Measurements from ENCODE around the gene S100A6.
A peak's percentile ranks its signal among the peaks of the same experiment; 100 is the strongest.
"Not testable (repeated sequence)": the region's sequence is repeated elsewhere in the genome, so short reads cannot be mapped to it uniquely, and the experiment has no call there.

The S100A6 gene

DNA sequence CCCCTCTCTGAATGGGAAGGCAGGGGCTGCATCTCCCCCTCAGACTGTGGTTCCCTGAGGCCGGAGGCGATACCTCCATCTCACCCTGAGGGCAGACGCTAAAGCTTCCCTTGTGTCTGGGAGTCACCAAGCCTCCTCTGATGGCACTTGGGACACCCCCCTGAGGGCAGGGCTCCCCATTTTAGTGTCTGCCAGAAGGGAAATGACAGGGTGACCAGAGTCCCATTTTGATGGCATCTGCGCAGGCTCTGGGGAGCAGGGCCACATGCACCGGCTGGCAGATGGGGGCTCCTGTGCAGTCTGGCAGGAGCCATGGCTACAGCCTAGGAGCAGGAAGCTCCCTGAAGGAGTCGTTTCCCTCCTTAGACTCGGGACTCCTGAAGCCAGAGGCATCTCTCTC, 28.2 kb upstream of the S100A6 start:
- Histone ChIP-seq H3K36me3 (ENCODE audit: control insufficient read depth, insufficient read depth, low read length) (no peaks in the 10 kb centered on the region), H3K4me1 (ENCODE audit: control insufficient read depth, insufficient read depth, low read length, poor library complexity, severe bottlenecking) (peaks cover 42% of the 10 kb centered on the region), H3K27ac (ENCODE audit: low read depth, low read length, severe bottlenecking) (no peak overlapping the region), H3K9me3 (ENCODE audit: control insufficient read depth, low read length) (no peaks in the 10 kb centered on the region), H3K4me3 (ENCODE audit: extremely low read depth, insufficient read depth, low read length, poor library complexity, severe bottlenecking) (no peak overlapping the region)
- 88 to 93% methylated on average over 5 to 7 of the region's 7 CpGs for WGBS, 2 experiments (ENCODE audit: insufficient coverage in 2 of 2)

GRCh38 chr1:153563483-153563901, 27.7 kb upstream of the S100A6 start:
- H3K4me3 ChIP-seq (ENCODE audit: extremely low read depth, insufficient read depth, low read length, poor library complexity, severe bottlenecking): no peak overlapping the region
- 83 to 100% methylated on average over 2 to 4 of the region's 6 CpGs for WGBS, 2 experiments (ENCODE audit: insufficient coverage in 2 of 2)
- H3K4me1 ChIP-seq (ENCODE audit: control insufficient read depth, insufficient read depth, low read length, poor library complexity, severe bottlenecking): peaks cover 42% of the 10 kb centered on the region
- no peak overlapping the region for H3K27ac ChIP-seq (ENCODE audit: low read depth, low read length, severe bottlenecking)
- no peaks in the 10 kb centered on the region for H3K9me3 ChIP-seq (ENCODE audit: control insufficient read depth, low read length)
- H3K36me3 ChIP-seq (ENCODE audit: control insufficient read depth, insufficient read depth, low read length): no peaks in the 10 kb centered on the region

GRCh38 chr1:153562021-153562420, 26.2 kb upstream of the S100A6 start:
- WGBS, 2 experiments (ENCODE audit: insufficient coverage in 2 of 2): 100% methylated on average over 1 to 2 of the region's 3 CpGs
- H3K27ac ChIP-seq (ENCODE audit: low read depth, low read length, severe bottlenecking); H3K9me3 ChIP-seq (ENCODE audit: control insufficient read depth, low read length); H3K36me3 ChIP-seq (ENCODE audit: control insufficient read depth, insufficient read depth, low read length); H3K4me3 ChIP-seq (ENCODE audit: extremely low read depth, insufficient read depth, low read length, poor library complexity, severe bottlenecking): not testable (repeated sequence)
- H3K4me1 ChIP-seq (ENCODE audit: control insufficient read depth, insufficient read depth, low read length, poor library complexity, severe bottlenecking): peaks cover 28% of the 10 kb centered on the region

DNA sequence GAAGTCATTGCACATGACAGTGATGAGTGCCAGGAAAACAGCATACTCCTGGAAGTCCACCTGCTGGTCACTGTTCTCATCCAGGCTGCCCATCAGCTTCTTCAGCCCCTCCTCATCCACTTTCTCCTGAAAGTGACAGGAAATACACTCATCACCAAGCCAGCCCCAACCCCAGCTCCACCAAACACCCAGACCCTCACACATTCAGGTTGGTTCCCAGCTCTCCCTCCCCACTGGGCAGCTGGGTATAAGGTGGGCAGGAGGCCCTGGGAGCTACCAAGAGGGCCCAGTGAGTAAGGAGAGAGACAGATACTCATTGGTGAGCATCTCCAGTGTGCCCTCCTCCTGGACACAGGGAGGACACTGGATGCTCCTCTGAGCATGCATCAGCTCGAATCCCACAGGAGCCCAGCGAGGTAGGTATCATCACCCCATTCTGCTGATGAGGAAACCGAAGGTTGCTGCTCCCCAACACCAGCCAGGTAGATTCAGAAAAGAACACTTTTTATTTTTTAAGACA, 25.7 kb upstream of the S100A6 start:
- no peak overlapping the region for H3K27ac ChIP-seq (ENCODE audit: low read depth, low read length, severe bottlenecking)
- WGBS, 2 experiments (ENCODE audit: insufficient coverage in 2 of 2): 98 to 100% methylated on average over 3 of the region's 3 CpGs
- no peak overlapping the region for H3K4me3 ChIP-seq (ENCODE audit: extremely low read depth, insufficient read depth, low read length, poor library complexity, severe bottlenecking)
- peaks cover 24% of the 10 kb centered on the region for H3K4me1 ChIP-seq (ENCODE audit: control insufficient read depth, insufficient read depth, low read length, poor library complexity, severe bottlenecking)
- H3K36me3 ChIP-seq (ENCODE audit: control insufficient read depth, insufficient read depth, low read length): no peaks in the 10 kb centered on the region
- H3K9me3 ChIP-seq (ENCODE audit: control insufficient read depth, low read length): no peaks in the 10 kb centered on the region

DNA sequence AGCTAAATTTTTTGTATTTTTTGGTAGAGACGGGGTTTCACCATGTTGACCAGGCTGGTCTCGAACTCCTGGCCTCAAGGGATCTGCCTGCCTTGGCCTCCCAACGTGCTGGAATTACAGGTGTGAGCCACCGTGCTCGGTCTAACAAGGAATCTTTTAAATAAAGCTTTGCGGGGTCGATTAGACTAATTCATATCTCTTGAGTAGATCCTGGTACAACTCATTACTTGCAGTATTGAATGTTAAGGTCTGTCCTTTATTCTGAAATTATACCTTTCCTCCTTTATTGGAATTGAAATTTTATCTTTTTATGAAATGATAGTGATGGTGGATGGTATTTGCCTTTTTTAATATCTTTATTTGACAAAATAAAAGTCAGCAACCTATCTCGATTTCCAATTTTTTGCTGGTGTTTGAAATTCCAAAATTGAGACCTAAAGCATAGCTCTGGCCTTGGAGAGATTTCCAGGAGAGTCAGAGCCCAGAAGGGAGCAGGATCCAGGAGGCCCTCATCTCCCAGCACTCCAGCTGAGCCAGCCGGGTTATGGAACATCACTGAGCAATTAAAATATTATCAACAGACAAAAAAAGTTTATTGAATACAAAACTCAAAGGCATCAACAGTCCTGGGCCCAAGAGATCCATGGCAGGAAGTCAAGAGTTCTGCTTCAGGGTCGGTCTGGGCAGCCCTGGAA, 25.1 kb upstream of the S100A6 start:
- Histone ChIP-seq H3K36me3 (ENCODE audit: control insufficient read depth, insufficient read depth, low read length) (no peaks in the 10 kb centered on the region), H3K9me3 (ENCODE audit: control insufficient read depth, low read length) (no peaks in the 10 kb centered on the region), H3K4me3 (ENCODE audit: extremely low read depth, insufficient read depth, low read length, poor library complexity, severe bottlenecking) (no peak overlapping the region), H3K27ac (ENCODE audit: low read depth, low read length, severe bottlenecking) (no peak overlapping the region), H3K4me1 (ENCODE audit: control insufficient read depth, insufficient read depth, low read length, poor library complexity, severe bottlenecking) (peaks cover 23% of the 10 kb centered on the region)
- 89 to 97% methylated on average over 6 to 7 of the region's 10 CpGs for WGBS, 2 experiments (ENCODE audit: insufficient coverage in 2 of 2)

DNA sequence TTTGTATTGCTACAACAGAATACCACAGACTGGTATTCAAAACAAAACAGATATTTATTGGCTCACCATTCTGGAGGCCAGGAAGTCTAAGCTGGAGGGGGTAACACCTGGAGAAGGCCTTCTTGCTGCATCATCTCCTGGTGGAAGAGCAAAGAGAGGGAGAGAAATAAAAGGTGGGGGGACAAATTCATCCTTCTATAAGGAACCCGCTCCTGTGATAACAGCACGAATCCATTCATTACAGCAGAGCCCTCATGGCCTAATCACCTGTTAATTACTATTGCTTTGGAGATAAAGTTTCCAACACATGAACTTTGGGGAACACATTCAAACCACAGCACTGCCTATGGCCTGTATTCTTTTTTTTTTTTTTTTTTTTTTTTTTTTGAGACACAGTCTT, 24.4 kb upstream of the S100A6 start:
- no peak overlapping the region for H3K4me3 ChIP-seq (ENCODE audit: extremely low read depth, insufficient read depth, low read length, poor library complexity, severe bottlenecking)
- WGBS, 2 experiments (ENCODE audit: insufficient coverage in 2 of 2): no CpG with 5 or more reads among the region's 2 CpGs
- no peaks in the 10 kb centered on the region for H3K9me3 ChIP-seq (ENCODE audit: control insufficient read depth, low read length)
- peaks cover 16% of the 10 kb centered on the region for H3K4me1 ChIP-seq (ENCODE audit: control insufficient read depth, insufficient read depth, low read length, poor library complexity, severe bottlenecking)
- H3K36me3 ChIP-seq (ENCODE audit: control insufficient read depth, insufficient read depth, low read length): no peaks in the 10 kb centered on the region
- H3K27ac ChIP-seq (ENCODE audit: low read depth, low read length, severe bottlenecking): no peak overlapping the region

DNA sequence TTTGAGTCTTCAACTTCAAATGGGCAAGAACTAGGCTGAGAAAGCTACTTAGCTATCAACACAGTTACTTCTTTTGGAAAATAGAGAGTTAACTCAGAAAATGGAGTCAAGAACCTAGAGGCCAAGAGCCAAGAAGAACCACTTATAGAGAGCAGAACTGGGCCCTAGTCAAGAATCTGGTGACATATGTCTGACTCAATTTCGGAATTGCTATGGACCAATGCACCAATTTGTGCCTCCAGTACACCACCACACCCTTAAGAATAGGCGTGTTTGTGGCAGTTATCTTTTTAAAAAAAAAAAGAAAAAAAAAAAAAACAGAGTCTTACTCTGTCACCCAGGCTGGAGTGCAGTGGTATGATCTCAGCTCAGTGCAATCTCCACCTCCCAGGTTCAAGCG, 22.1 kb upstream of the S100A6 start:
- Histone ChIP-seq H3K4me1 (ENCODE audit: control insufficient read depth, insufficient read depth, low read length, poor library complexity, severe bottlenecking) (peaks cover 17% of the 10 kb centered on the region), H3K9me3 (ENCODE audit: control insufficient read depth, low read length) (no peaks in the 10 kb centered on the region), H3K27ac (ENCODE audit: low read depth, low read length, severe bottlenecking) (no peak overlapping the region), H3K4me3 (ENCODE audit: extremely low read depth, insufficient read depth, low read length, poor library complexity, severe bottlenecking) (no peak overlapping the region), H3K36me3 (ENCODE audit: control insufficient read depth, insufficient read depth, low read length) (no peaks in the 10 kb centered on the region)
- WGBS, 2 experiments (ENCODE audit: insufficient coverage in 2 of 2): 70 to 90% methylated on average over 1 to 2 of the region's 3 CpGs

GRCh38 chr1:153556348-153556747, 20.6 kb upstream of the S100A6 start:
- Histone ChIP-seq H3K9me3 (ENCODE audit: control insufficient read depth, low read length) (no peaks in the 10 kb centered on the region), H3K36me3 (ENCODE audit: control insufficient read depth, insufficient read depth, low read length) (no peaks in the 10 kb centered on the region), H3K4me1 (ENCODE audit: control insufficient read depth, insufficient read depth, low read length, poor library complexity, severe bottlenecking) (peaks cover 16% of the 10 kb centered on the region), H3K27ac (ENCODE audit: low read depth, low read length, severe bottlenecking) (no peak overlapping the region), H3K4me3 (ENCODE audit: extremely low read depth, insufficient read depth, low read length, poor library complexity, severe bottlenecking) (no peak overlapping the region)
- WGBS, 2 experiments (ENCODE audit: insufficient coverage in 2 of 2): 100% methylated on average over 1 of the region's 1 CpG; no CpG with 5 or more reads in 1 of the 2 experiments

- WGBS, 2 experiments (ENCODE audit: insufficient coverage in 2 of 2): 57 to 83% methylated on average over 1 of the region's 2 CpGs
- Histone ChIP-seq H3K27ac (ENCODE audit: low read depth, low read length, severe bottlenecking) (peak overlapping the region; percentile 43), H3K4me3 (ENCODE audit: extremely low read depth, insufficient read depth, low read length, poor library complexity, severe bottlenecking) (no peak overlapping the region), H3K9me3 (ENCODE audit: control insufficient read depth, low read length) (no peaks in the 10 kb centered on the region), H3K36me3 (ENCODE audit: control insufficient read depth, insufficient read depth, low read length) (no peaks in the 10 kb centered on the region), H3K4me1 (ENCODE audit: control insufficient read depth, insufficient read depth, low read length, poor library complexity, severe bottlenecking) (peaks cover 39% of the 10 kb centered on the region)
These were observed 18.2 kb upstream of the S100A6 start for GRCh38 chr1:153553830-153554541.

DNA sequence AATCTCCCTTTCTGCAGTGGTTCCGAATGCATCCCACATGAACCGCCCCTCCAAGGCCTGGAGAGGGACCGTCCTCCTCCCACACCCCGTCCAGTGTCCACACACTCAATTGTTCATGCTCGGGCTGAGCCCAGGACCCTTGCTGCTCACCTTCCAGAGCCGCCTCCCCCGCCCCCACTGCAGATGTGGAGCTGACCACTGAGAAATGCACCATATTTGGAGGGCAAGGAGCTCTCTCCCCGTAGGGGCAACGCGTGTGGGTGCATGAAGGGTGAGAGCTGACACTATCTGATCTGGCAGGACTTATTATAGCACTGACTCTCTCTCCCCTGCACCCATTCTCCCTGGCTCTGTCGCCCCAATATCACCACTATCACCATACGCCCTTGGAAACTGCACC, 17.3 kb upstream of the S100A6 start:
- Histone ChIP-seq H3K9me3 (ENCODE audit: control insufficient read depth, low read length) (no peaks in the 10 kb centered on the region), H3K27ac (ENCODE audit: low read depth, low read length, severe bottlenecking) (no peak overlapping the region), H3K4me3 (ENCODE audit: extremely low read depth, insufficient read depth, low read length, poor library complexity, severe bottlenecking) (no peak overlapping the region), H3K4me1 (ENCODE audit: control insufficient read depth, insufficient read depth, low read length, poor library complexity, severe bottlenecking) (peaks cover 48% of the 10 kb centered on the region), H3K36me3 (ENCODE audit: control insufficient read depth, insufficient read depth, low read length) (no peaks in the 10 kb centered on the region)
- WGBS, 2 experiments (ENCODE audit: insufficient coverage in 2 of 2): 91 to 95% methylated on average over 10 to 12 of the region's 12 CpGs

DNA sequence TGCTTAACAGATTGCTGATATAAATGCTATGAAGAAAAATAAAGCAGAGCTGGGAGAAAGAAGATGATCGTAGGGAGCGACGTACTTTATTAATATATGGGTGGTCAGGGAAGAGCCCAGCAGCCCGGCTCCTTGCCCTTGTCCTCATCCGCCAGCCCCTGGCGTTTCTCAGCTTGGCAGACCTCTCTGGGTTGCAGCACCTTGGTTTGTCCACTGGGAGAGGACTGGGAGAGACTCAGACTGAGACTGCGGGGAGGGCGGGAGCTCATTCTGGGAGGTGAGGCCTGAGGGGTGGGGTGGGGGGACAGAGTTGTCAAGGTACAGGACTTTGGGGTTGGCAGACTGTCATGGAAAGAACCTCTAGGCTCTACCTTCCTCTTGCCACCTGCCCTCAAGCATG, 16.5 kb upstream of the S100A6 start:
- H3K36me3 ChIP-seq (ENCODE audit: control insufficient read depth, insufficient read depth, low read length): no peaks in the 10 kb centered on the region
- peaks cover 52% of the 10 kb centered on the region for H3K4me1 ChIP-seq (ENCODE audit: control insufficient read depth, insufficient read depth, low read length, poor library complexity, severe bottlenecking)
- no peaks in the 10 kb centered on the region for H3K9me3 ChIP-seq (ENCODE audit: control insufficient read depth, low read length)
- 87 to 98% methylated on average over 6 of the region's 8 CpGs for WGBS, 2 experiments (ENCODE audit: insufficient coverage in 2 of 2)
- H3K4me3 ChIP-seq (ENCODE audit: extremely low read depth, insufficient read depth, low read length, poor library complexity, severe bottlenecking): no peak overlapping the region
- no peak overlapping the region for H3K27ac ChIP-seq (ENCODE audit: low read depth, low read length, severe bottlenecking)
